HG03045 (cell line): ENCODE measurements around the gene SLC12A8.

Experiments
- ATAC-seq: cut with Tn5 transposase; IDR thresholded peaks from one replicate; pipeline ENCODE4 v1.9.1; 2021; ENCODE audit warnings: mild to moderate bottlenecking, moderate library complexity; ENCODE audit not compliant: unreplicated experiment

The SLC12A8 gene

DNA sequence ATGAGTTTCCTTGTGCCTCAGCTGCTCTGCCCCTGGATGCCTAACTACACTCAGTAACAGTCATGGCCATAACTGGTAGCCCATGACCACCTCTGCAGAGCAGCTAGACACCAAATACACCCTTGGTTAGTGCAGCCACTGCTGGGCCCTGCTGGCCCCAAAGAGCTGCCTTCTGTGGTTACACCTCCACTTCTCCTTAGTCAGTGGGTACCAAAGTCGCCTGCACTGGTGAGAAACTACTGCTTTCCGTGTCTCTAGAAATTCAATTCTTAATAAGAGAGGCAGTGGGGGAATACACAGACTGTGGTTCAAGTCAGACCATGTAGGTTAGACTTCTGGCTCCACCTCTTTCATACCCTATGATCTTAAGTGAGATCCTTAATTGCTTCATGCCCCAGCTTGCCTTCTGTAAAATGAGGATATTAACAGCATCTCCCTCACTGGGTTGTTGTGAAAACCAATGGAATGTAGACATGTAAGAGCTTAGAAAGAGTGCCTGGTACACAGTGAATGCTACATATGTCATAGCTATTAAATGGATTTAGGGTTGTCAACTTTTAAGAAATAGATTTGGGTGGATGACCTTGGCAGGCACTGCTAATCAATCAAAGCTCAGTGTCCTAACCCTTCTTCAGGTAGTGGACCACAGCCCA is 174.9 kb downstream of the SLC12A8 start:
- no peak for ATAC-seq

GRCh38 chr3:125035217-125035616 is 177.3 kb downstream of the SLC12A8 start:
- no peak for ATAC-seq

- ATAC-seq = no peak
Observed at GRCh38 chr3:125033616-125034015, 178.9 kb downstream of the SLC12A8 start.

GRCh38 chr3:125033135-125033534 is 179.4 kb downstream of the SLC12A8 start:
- no peak for ATAC-seq

- ATAC-seq = no peak
Observed at GRCh38 chr3:125032683-125033082, 179.9 kb downstream of the SLC12A8 start.
